Pons (tissue), 1 donor: ENCODE measurements around the gene RPL38.
"Not testable (repeated sequence)": the region's sequence is repeated elsewhere in the genome, so short reads cannot be mapped to it uniquely, and the experiment has no call there.

Experiments
- DNase-seq: peaks from one replicate; pipeline ENCODE4 v3.0.0-alpha.2; 2016; ENCODE audit warnings: low spot score

RPL38 gene

GRCh38 chr17:74183411-74183810, 20.1 kb upstream of the RPL38 start:
- no peak for DNase-seq

DNA sequence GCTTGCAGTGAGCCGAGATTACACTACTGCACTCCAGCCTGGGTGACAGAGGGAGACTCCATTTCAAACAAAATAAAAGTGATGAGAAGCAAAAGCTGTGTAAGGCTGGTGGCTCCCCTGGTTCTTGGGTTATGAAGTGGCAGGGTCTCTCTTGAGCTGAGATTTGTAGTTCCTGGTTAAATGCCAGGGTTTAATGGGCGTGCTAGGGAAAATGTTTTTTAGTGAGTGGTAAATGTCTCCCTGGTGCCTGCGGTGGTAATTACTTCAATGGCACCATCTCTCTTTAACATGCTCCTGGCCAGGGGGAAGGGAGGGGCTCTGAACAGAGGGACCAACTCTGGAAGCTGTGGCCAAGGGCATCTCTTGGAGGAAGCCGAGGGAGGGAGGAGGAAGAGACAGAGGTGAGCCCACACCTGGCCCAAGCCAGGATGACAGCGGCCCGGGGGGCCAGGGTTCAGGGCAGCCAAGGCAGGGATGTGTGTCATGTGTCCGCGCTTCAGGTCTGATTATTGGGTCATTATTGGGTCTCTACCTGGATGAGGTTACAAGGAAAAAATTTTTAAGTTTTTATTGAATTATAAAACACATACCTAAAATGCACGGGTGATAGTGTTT, 17.8 kb upstream of the RPL38 start:
- DNase-seq, result no peak

DNA sequence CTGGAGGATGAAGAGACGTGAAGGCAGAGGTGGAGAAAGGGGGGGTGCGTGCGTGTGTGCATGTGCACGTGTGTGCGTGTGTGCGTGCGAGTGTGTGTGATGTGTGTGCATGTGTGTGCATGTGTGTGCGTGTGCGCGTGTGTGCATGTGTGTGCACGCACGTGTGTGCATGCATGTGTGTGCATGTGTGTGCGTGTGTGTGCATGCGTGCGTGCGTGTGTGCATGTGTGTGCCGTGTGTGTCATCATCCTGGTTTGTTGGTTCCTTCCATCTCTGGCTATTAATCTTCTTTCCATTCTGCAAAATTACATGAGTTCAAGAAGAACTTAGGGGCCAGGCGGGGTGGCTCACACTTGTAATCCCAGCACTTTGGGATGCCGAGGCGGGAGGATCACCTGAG, 17.0 kb upstream of the RPL38 start:
- no peak for DNase-seq

- DNase-seq, result no peak
Observed at GRCh38 chr17:74187761-74188160, 15.7 kb upstream of the RPL38 start.

DNA sequence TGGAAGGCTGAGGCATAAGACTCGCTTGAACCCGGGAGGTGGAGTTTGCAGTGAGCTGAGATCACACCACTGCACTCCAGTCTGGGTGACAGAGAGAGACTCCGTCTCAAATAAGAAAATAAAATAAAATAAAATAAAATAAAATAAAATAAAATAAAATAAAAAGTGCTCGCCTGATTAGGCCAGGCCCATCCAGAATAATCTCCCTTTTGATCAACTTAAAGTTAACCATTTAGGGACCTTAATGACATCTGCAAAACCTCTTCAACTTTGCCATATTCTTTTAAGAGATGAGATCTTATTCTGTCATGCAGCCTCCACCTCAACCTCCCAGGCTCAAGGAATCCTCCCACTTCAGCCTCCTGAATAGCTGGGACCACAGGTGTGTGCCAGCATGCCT, 14.8 kb upstream of the RPL38 start:
- DNase-seq, result not testable (repeated sequence)

DNA sequence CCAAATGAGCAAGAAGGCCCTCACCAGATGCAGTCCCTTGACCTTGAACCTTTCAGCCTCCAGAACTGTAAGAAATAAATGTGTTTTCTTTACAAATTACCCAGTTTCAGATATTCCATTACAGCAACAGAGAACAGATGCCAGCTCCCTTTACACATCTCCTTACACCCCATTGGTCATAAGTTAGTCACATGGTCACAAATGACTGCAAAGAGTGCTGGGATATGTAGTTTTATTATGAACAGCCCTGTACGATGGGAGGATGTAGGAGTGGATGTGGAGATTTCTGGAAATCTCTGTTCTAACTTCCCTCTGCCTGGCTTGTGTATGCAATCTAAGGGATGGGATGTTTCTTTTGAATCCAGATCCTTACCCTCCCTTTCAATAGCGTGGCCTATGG, 13.3 kb upstream of the RPL38 start:
- peak; percentile 76 for DNase-seq

GRCh38 chr17:74190807-74191406, 12.6 kb upstream of the RPL38 start:
- DNase-seq, result no peak

DNA sequence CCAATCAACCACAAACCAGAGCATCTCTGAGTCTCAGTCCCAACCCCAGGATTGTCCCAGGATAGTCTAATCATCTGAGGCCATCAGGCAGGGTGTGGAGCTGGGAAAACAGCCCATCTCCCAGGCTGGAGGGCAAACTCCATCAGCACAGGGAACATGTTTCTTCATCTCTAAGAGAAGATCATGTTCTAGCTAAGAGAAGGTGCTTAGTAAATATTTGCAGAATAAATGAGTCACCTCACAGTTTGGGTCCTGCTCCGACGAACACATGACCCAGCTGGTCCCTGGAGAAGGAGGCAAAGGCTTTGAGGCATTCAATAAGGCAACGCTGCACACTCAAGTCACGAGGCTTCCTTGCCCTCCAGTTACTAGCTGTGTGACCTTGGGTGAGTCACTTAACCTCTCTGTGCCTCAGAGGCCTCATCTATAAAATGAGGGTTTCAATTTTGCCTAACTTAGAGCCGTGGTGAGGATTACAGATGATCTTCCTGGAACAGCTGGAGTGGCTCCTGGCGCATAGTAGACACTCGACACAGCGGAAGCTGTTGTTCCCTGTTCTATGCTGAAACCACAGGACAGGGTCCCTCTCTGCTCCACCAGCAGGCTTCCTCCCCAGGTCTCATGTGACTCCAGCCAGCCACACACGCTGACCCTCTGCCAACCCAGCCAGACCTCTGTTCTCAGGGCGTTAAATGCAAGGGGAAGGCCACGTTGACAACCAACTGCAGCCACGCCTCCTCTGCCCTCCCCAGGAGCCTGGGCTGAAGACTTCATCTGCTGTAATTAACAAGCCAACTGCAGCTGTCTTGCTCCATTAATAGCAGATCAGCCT, 10.3 kb upstream of the RPL38 start:
- DNase-seq, result no peak

DNA sequence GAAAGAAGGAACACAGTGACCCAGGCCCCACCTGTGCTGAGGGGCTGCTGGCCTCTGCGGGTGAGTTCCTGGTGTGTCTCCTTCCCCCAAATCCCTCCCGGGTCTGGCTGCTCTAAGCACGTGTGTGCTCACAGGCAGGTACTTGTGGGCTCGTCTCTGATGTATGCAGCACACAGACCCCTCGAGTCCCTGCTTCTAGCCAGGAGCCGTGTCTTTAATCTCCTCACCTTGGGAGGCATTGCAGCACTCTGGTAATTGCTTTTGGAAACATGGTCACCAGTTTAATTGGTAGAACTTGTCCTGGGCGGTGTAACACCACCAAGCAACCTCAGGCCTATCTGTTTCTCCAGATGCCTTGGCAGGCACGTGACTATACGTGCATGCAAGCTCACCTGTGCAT, 8.8 kb upstream of the RPL38 start:
- no peak for DNase-seq

DNA sequence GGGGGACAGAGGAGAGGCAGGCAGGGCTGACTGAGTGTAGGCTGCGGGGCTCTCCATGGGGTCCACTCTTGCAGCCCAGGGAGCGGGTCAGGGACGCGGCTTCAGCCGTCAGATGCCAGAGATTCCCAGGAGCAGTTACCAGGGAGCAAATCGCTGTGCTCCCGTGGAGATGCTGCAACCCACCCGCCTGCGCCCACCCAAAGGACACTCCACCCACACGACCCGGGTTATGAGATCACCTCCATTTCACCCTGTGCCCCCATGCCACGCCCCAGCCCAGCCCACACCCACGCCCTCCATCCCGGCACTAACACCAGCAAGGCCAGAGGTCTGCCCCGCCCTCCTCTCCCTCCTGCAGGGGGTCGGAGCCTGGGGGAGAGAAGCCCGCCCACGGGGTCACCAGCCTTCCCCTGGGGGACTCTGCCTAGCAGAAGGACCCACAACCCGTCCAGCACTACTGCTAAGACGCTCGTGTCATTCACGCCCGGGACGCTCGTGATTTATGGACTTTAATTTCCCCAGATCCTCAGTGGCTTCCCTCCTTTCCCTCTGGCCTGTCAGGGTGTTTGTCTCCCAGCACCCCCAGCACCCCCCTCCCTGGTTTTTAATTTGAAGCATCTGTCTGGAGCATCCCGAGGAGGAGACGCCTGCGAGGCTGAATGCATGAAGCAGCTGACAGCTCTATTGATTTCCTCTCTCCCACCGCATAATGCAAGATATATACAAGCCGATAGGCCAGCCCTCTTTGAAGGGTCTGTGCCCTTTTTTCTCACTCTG, 6.7 kb upstream of the RPL38 start:
- no peak for DNase-seq

DNA sequence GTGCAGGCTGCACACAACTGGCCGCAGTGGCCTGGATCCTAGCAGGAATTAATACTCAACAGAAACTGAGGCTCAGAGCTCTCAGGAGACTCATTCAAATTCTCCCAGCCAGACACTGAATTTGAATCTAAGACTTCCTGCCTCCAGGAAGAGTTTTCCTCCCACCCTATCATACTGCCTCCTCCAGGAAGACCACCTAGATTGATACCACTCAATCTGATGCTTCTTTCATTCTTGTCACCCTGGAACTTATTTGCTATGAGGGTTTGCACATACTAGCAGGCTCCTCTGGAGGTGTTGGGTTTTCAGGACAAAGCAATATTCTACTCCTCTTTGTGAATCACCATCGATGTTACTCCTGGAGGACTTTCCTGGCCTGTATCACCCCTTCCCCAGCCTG, 5.7 kb upstream of the RPL38 start:
- DNase-seq, result no peak

DNA sequence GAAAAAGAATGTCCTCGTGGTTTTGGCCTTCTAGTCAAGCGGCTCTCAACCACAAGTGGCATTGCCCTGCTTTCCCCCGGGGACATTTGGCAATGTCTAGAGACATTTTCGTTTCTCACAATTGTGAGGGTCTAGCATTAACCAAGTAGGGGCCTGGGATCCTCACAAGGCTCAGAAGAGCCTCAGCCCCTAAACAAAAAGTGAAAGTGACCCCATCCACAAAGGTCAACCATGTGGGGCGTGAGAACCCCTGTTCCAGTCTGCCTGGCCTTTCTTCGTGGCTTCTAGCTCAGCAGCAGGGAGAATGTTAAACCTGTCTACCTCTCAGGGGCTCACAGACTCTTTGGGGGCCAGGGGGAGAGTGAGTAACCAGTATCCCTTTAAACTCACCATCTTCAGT, 4.8 kb upstream of the RPL38 start:
- no peak for DNase-seq

DNA sequence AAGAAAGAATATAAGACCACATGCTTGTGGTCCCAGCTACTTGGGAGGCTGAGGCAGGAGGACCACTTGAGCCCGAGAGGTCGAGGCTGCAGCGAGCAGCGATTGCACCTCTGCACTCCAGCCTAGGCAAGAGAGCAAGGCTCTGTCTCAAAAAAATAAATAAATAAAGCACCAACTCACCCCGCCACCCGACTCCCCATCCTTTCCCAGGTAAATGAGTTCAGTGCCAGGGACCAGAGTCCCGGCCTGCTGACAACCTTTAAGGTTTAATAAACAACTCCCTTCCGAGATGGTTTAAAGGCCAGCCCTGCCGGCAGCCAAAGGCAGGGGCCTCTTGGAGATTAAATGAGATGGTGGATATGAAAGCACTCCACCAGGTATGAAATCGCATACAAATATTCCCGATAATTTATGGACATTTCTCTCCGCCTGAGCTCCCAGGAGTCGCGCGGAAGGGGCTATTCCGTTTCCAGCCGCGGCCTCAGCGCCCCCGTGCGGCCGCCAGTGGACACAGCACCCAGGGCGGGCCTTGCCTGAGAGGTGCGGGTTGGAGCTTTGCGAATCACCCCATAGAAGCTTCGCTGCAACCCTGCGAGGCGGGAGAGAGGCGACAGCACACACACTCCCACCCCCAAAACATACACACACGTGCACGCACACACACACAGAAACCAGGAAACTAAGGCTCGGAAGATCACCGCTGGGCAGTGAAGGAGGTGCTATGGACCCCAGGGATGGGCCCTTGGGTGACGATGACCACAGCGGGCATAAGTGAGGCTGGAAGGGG, 4.0 kb upstream of the RPL38 start:
- DNase-seq, result no peak

GRCh38 chr17:74200112-74200511, 3.4 kb upstream of the RPL38 start:
- DNase-seq, result no peak

GRCh38 chr17:74201250-74201649, 2.2 kb upstream of the RPL38 start:
- no peak for DNase-seq

DNA sequence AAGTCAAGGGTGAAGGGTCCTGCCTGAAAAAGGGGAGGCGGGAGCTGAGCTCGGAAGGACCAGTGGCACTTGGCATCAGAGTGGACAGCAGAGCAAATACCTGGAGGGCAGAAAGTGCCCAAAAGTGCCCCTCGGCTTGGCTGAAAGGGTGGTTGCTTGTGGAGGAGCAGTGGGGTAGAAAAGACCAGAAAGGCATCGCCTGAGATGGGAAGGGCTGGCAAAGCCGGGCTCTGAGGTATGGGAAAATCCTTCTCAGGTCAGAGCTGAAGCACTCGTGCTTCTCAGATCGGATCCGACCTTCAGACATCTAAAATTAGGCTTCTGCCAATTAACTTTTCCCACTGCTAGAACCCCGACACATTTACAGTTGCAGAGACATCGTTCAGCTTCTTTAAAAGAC, 1.5 kb upstream of the RPL38 start:
- DNase-seq, result no peak

DNA sequence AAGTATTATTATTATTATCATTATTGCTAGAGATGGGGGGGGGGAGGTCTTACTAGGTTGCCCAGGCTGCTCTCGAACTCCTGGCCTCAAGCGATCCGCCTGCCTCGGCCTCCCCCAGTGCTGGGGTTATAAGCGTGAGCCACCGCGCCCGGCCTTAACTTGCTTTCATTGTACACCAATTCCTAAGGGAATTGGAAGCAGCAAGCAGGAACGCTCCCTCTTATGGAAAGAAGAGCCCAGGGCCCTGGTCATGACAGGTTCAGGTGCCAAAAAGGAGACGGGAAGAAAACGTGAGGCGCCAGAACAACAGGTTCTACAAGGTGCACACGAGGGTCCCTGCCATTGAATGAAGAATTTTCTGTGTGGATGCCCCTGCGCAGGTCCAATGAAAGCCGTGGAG, 540 bp upstream of the RPL38 start:
- no peak for DNase-seq

DNA sequence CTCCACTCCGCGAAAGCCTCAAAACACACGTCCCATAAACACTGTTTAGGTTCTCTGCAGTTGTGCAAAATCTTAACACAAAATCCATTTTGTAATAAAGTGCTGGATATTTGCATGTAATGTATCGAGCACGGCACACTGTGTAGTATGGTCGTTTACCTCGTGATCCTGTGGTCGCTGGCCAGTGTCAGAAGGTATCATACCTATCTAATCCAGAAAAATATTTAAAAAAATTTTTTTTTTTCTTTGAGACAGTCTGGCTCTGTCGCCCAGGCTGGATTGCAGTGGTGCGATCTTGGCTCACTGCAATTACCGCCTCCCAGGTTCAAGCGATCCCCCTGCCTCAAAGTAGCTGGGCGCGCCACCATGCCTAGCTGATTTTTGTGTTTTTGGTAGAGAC, 996 bp downstream of the RPL38 start:
- no peak for DNase-seq

- DNase-seq, result no peak
Observed at GRCh38 chr17:74205274-74205673, 1.8 kb downstream of the RPL38 start.

- no peak for DNase-seq
Observed at GRCh38 chr17:74206332-74206818, 2.9 kb downstream of the RPL38 start.
